AG04449 (cell line): ENCODE measurements around the gene SAMM50.

Experiments used
- CTCF ChIA-PET: fragments of 350-600 bp; formaldehyde crosslinking; extraction: SDS; loops from one replicate; lab custom pipeline; 2021; ENCODE audit warnings: antibody characterized with exemption; lab: Yijun Ruan, JAX
- POLR2A ChIA-PET: fragments of 400-600, 350-600 bp; formaldehyde crosslinking; extraction: SDS; loops from one replicate; lab custom pipeline; 2020; ENCODE audit warnings: antibody characterized with exemption, inconsistent platforms; lab: Yijun Ruan, JAX
- DNase-seq: peaks from one replicate; pipeline ENCODE4 v3.0.0-alpha.2; 2010; ENCODE audit warnings: low read depth, low spot score
- H3K4me3 ChIP-seq: 2 replicates; pipeline ENCODE4 v1.5.1; 2011; ENCODE audit warnings: low read depth, mild to moderate bottlenecking, control low read depth, low read length
- CTCF ChIP-seq: IDR thresholded peaks from one replicate; pipeline ENCODE4 v1.5.1; 2011; ENCODE audit warnings: mild to moderate bottlenecking, moderate library complexity, low read length, control low read depth, inconsistent platforms; ENCODE audit not compliant: insufficient read depth; ENCODE audit errors: missing control alignments

Gene SAMM50

GRCh38 chr22:44029069-44029468, 73.8 kb downstream of the SAMM50 start:
- DNase-seq = no peak
- no peak for TF ChIP-seq CTCF
- CTCF ChIA-PET = no interaction called here
- POLR2A ChIA-PET = no interaction called here
- no peak overlapping the region for H3K4me3 ChIP-seq

- POLR2A ChIA-PET = no interaction called here
- no peak for TF ChIP-seq CTCF
- no peak overlapping the region for H3K4me3 ChIP-seq
- no peak for DNase-seq
- CTCF ChIA-PET = no interaction called here
Observed at GRCh38 chr22:44030051-44030701, 74.9 kb downstream of the SAMM50 start.

- no peak for TF ChIP-seq CTCF
- ChIA-PET CTCF (no interaction called here), POLR2A (no interaction called here)
- no peak for DNase-seq
- H3K4me3 ChIP-seq = no peak overlapping the region
Observed at GRCh38 chr22:44030702-44031082, 75.5 kb downstream of the SAMM50 start.

GRCh38 chr22:44031158-44031952, 76.1 kb downstream of the SAMM50 start:
- no peak overlapping the region for H3K4me3 ChIP-seq
- TF ChIP-seq CTCF = no peak
- DNase-seq = no peak
- CTCF ChIA-PET = interaction anchor here (0.7 kb wide), 1 partner anchor 51 kb away, joined by 3 read pairs; no protein-coding TSS in a partner anchor
- POLR2A ChIA-PET = no interaction called here

- H3K4me3 ChIP-seq = no peak overlapping the region
- ChIA-PET CTCF (interaction anchor here (1.5 to 2.2 kb wide), 2 partner anchors 39 to 50 kb away, joined by 9 read pairs; no protein-coding TSS in a partner anchor), POLR2A (interaction anchor here (0.9 kb wide), 1 partner anchor 8 kb away, joined by 4 read pairs; the partner anchor contains the start of gene PARVB)
- TF ChIP-seq CTCF = no peak
- DNase-seq = no peak
Observed at GRCh38 chr22:44032126-44032730, 77.0 kb downstream of the SAMM50 start.

GRCh38 chr22:44033287-44033686, 78.0 kb downstream of the SAMM50 start:
- no peak for TF ChIP-seq CTCF
- no peak overlapping the region for H3K4me3 ChIP-seq
- POLR2A ChIA-PET = interaction anchor here (0.6 kb wide), 1 partner anchor 1466 kb away, joined by 3 read pairs; no protein-coding TSS in a partner anchor
- CTCF ChIA-PET = interaction anchor here (1.5 to 2.2 kb wide), 2 partner anchors 40 to 49 kb away, joined by 9 read pairs; no protein-coding TSS in a partner anchor
- DNase-seq = no peak
